PC-3 (cell line): ENCODE measurements around the gene MYO3B. TPM values are rescaled to one million over a fixed set of nuclear protein-coding genes. Genes with fewer than 3 reads are reported as not detected.

Source experiments
- ATAC-seq: fragments of 200-7000 bp; cut with Tn5 transposase; 2 replicates; pipeline ENCODE4 v1.9.1; 2020; ENCODE audit warnings: mild to moderate bottlenecking, moderate library complexity
- BruUV-seq: library from RNA; stranded (reverse); fragments of 400-500 nt; replicated peaks from 2 replicates; lab custom pipeline; 2021; lab: Mats Ljungman, UMichigan
- CTCF ChIA-PET: fragments of 300-600 bp; sonication (Branson Sonifier 250); formaldehyde crosslinking; loops from one replicate; lab custom pipeline; 2022; ENCODE audit warnings: antibody characterized with exemption; lab: Charles Lee
- POLR2A ChIA-PET: fragments of 300-600 bp; sonication (Branson Sonifier 250); formaldehyde crosslinking; loops from one replicate; lab custom pipeline; 2022; ENCODE audit warnings: antibody characterized with exemption; ENCODE audit not compliant: unreplicated experiment; lab: Charles Lee
- DNase-seq: peaks from one replicate; pipeline ENCODE4 v3.0.0-alpha.2; 2015
- H2AFZ ChIP-seq: fragments of 300-600 bp; sonication (generic); 2 replicates; pipeline ENCODE4 v1.6.0; 2016; ENCODE audit warnings: antibody characterized with exemption, low read length
- H3F3A ChIP-seq: fragments of 300-600 bp; sonication (generic); one replicate; pipeline ENCODE4 v1.6.0; 2017; ENCODE audit warnings: antibody characterized with exemption, low read length, control low read depth, mild to moderate bottlenecking; ENCODE audit not compliant: unreplicated experiment
- H3K27ac ChIP-seq: fragments of 300-600 bp; sonication (generic); 2 replicates; pipeline ENCODE4 v1.5.1; 2016; ENCODE audit warnings: mild to moderate bottlenecking, low read length
- H3K27me3 ChIP-seq: fragments of 300-600 bp; sonication (generic); 2 replicates; pipeline ENCODE4 v1.6.1; 2016; ENCODE audit warnings: low read length, mixed read lengths
- H3K36me3 ChIP-seq: fragments of 300-600 bp; sonication (generic); 2 replicates; pipeline ENCODE4 v1.6.1; 2016; ENCODE audit warnings: low read depth, mixed run types, low read length, mixed read lengths
- H3K4me1 ChIP-seq: fragments of 300-600 bp; sonication (generic); 2 replicates; pipeline ENCODE4 v1.5.1; 2016; ENCODE audit warnings: low read length; ENCODE audit not compliant: insufficient read depth
- H3K4me2 ChIP-seq: fragments of 300-600 bp; sonication (generic); 2 replicates; pipeline ENCODE4 v1.6.0; 2016; ENCODE audit warnings: low read length
- H3K4me3 ChIP-seq: fragments of 300-600 bp; sonication (generic); 2 replicates; pipeline ENCODE4 v1.5.1; 2016; ENCODE audit warnings: mild to moderate bottlenecking, low read length, mixed read lengths
- H3K79me2 ChIP-seq: fragments of 300-600 bp; sonication (generic); 2 replicates; pipeline ENCODE4 v1.6.1; 2017; ENCODE audit warnings: low read length, mixed read lengths
- H3K9ac ChIP-seq: fragments of 300-600 bp; sonication (generic); 2 replicates; pipeline ENCODE4 v1.6.0; 2016; ENCODE audit warnings: mild to moderate bottlenecking, low read length
- H3K9me2 ChIP-seq: fragments of 300-600 bp; sonication (generic); replicated peaks from 2 replicates; pipeline ENCODE4 v1.6.1; 2016; ENCODE audit warnings: mixed run types, low read length, mixed read lengths
- H3K9me3 ChIP-seq: fragments of 300-600 bp; sonication (generic); 2 replicates; pipeline ENCODE4 v1.6.1; 2016; ENCODE audit warnings: low read length, mixed read lengths
- H4K20me1 ChIP-seq: fragments of 300-600 bp; sonication (generic); 2 replicates; pipeline ENCODE4 v1.6.1; 2016; ENCODE audit warnings: low read length, mixed read lengths
- EZH2 ChIP-seq: fragments of 300-600 bp; sonication (generic); IDR thresholded peaks from one replicate; pipeline ENCODE4 v1.6.1; 2017; ENCODE audit warnings: antibody characterized with exemption, mild to moderate bottlenecking, low read length; ENCODE audit not compliant: unreplicated experiment
- EZH2phosphoT487 ChIP-seq: fragments of 300-600 bp; sonication (generic); IDR thresholded peaks from 2 replicates; pipeline ENCODE4 v1.6.1; 2018; ENCODE audit warnings: mild to moderate bottlenecking, antibody characterized with exemption, low read length, borderline replicate concordance
- intact Hi-C: fragments of 100-400 bp; cut with micrococcal nuclease; formaldehyde crosslinking; loops from 2 replicates; pipeline ENCODE4 v1.9.0; 2023
- total RNA-seq: library from RNA; depleted of rRNA; stranded (reverse); fragments of >200 nt; gene quantifications from 2 replicates; pipeline ENCODE4 v1.2.3, GENCODE V29; 2014
- TF ChIP-seq, protein P1 (sequence below): fragments of 300-600 bp; sonication (generic); conservative IDR thresholded peaks from 2 replicates; pipeline ENCODE4 v1.5.1; 2017; ENCODE audit warnings: antibody characterized with exemption, low read depth, mild to moderate bottlenecking, low read length

The MYO3B gene
- total RNA-seq, 1 experiment from 2014 or later, result 1.1 TPM

GRCh38 chr2:170266358-170266757 lies 88.4 kb downstream of the MYO3B start:
- ChIA-PET POLR2A (no interaction called here), CTCF (interaction anchor here (0.6 kb wide), 1 partner anchor 874 kb away, joined by 3 read pairs; no protein-coding TSS in a partner anchor)
- Histone ChIP-seq H3F3A (no peaks in the 10 kb centered on the region), H3K27ac (no peak overlapping the region), H4K20me1 (no peaks in the 10 kb centered on the region), H3K9me3 (no peaks in the 10 kb centered on the region), H3K27me3 (no peaks in the 10 kb centered on the region), H3K4me1 (no peaks in the 10 kb centered on the region), H3K4me2 (no peak overlapping the region), H2AFZ (no peak overlapping the region), H3K36me3 (no peaks in the 10 kb centered on the region), H3K4me3 (no peak overlapping the region), H3K9me2 (0 out of 2 replicates have a peak, but pooled peaks cover 3% of the 10 kb centered on the region), H3K9ac (no peak overlapping the region), H3K79me2 (no peaks in the 10 kb centered on the region)
- intact Hi-C loops, result no loop called here
- no TSS peak for BruUV-seq
- no peak for TF ChIP-seq EZH2phosphoT487
- TF ChIP-seq, protein P1, sequence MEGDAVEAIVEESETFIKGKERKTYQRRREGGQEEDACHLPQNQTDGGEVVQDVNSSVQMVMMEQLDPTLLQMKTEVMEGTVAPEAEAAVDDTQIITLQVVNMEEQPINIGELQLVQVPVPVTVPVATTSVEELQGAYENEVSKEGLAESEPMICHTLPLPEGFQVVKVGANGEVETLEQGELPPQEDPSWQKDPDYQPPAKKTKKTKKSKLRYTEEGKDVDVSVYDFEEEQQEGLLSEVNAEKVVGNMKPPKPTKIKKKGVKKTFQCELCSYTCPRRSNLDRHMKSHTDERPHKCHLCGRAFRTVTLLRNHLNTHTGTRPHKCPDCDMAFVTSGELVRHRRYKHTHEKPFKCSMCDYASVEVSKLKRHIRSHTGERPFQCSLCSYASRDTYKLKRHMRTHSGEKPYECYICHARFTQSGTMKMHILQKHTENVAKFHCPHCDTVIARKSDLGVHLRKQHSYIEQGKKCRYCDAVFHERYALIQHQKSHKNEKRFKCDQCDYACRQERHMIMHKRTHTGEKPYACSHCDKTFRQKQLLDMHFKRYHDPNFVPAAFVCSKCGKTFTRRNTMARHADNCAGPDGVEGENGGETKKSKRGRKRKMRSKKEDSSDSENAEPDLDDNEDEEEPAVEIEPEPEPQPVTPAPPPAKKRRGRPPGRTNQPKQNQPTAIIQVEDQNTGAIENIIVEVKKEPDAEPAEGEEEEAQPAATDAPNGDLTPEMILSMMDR, result no peak
- TF ChIP-seq EZH2, result no peak
- DNase-seq (no peak), ATAC-seq (no peak)

- no peaks in the 10 kb centered on the region for H3K9me3 ChIP-seq
- no peaks in the 10 kb centered on the region for H3K36me3 ChIP-seq
- no peak overlapping the region for H3K4me2 ChIP-seq
- ATAC-seq, result no peak
- 0 out of 2 replicates have a peak, but pooled peaks cover 3% of the 10 kb centered on the region for H3K9me2 ChIP-seq
- no TSS peak for BruUV-seq
- ChIA-PET CTCF (interaction anchor here (0.6 kb wide), 1 partner anchor 875 kb away, joined by 3 read pairs; no protein-coding TSS in a partner anchor), POLR2A (no interaction called here)
- H3K27me3 ChIP-seq, result no peaks in the 10 kb centered on the region
- intact Hi-C loops, result no loop called here
- H3K9ac ChIP-seq, result no peak overlapping the region
- TF ChIP-seq EZH2, result no peak
- TF ChIP-seq EZH2phosphoT487, result no peak
- TF ChIP-seq, protein P1, result no peak
- H3F3A ChIP-seq, result no peaks in the 10 kb centered on the region
- H3K4me3 ChIP-seq, result no peak overlapping the region
- H3K4me1 ChIP-seq, result no peaks in the 10 kb centered on the region
- no peak overlapping the region for H3K27ac ChIP-seq
- DNase-seq, result no peak
- no peaks in the 10 kb centered on the region for H3K79me2 ChIP-seq
- H2AFZ ChIP-seq, result no peak overlapping the region
- H4K20me1 ChIP-seq, result no peaks in the 10 kb centered on the region
Measured at GRCh38 chr2:170267071-170267470, 89.1 kb downstream of the MYO3B start.

DNA sequence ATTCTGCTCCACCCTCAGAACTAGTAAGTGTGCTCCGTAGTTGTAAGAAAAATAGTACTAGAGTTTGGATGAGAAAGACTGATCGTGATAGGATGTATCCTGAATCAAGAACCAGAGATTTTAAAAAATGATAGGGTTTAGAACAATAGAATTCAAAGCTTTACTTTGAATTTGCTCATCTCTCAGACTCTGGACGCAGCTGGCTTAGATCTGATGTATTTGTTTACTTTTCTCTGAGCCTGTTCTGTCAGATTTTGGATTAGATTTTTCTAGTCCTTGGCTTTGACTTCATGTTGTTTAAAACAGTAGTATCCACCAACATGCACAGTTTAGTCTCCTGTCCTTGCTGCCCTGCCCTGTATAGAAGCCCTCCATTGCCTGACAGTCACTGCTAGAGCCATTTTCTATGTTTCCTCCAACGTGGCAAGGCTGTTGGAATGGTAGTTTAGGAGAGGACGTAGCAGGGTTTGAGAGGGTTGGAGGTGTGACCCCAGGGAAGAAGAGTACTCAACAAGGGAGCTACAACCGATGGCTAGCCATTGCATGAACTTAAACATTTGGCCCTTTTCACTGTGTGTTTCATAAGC lies 92.4 kb downstream of the MYO3B start:
- Histone ChIP-seq H4K20me1 (no peaks in the 10 kb centered on the region), H3K79me2 (no peaks in the 10 kb centered on the region), H3K36me3 (no peaks in the 10 kb centered on the region), H3K27ac (no peak overlapping the region), H3K9ac (no peak overlapping the region), H3K4me1 (no peaks in the 10 kb centered on the region), H3K4me3 (no peak overlapping the region), H3K9me3 (no peaks in the 10 kb centered on the region), H3K4me2 (no peak overlapping the region), H3K27me3 (peaks cover 16% of the 10 kb centered on the region; the same call in 1 of the 2 replicates), H3F3A (no peaks in the 10 kb centered on the region), H2AFZ (no peak overlapping the region), H3K9me2 (0 out of 2 replicates have a peak, but pooled peaks cover 3% of the 10 kb centered on the region)
- DNase-seq (no peak), ATAC-seq (no peak)
- TF ChIP-seq EZH2phosphoT487 (no peak), EZH2 (no peak)
- TF ChIP-seq, protein P1, result no peak
- CTCF ChIA-PET, result no interaction called here
- no TSS peak for BruUV-seq
- intact Hi-C loops, result no loop called here
- POLR2A ChIA-PET, result no interaction called here
